CD14-positive monocyte (primary cell): ENCODE results near the gene MAK. TPM values are rescaled to one million over a fixed set of nuclear protein-coding genes. Genes with fewer than 3 reads are reported as not detected.
"Not testable (repeated sequence)": the region's sequence is repeated elsewhere in the genome, so short reads cannot be mapped to it uniquely, and the experiment has no call there.

Source experiments
- DNase-seq, 3 donors: peaks; one replicate each; pipeline ENCODE4 v3.0.0-alpha.2; 2011 to 2022
- H2AFZ ChIP-seq: 2 replicates; pipeline ENCODE4 v1.6.0; 2012; ENCODE audit warnings: mild to moderate bottlenecking, low read depth, low read length, inconsistent platforms; ENCODE audit not compliant: insufficient read depth, poor library complexity, severe bottlenecking
- H3K27ac ChIP-seq, 2 donors: 1 replicate in 1 of 2; 2 replicates in 1 of 2; pipeline ENCODE4 v1.5.1; 2012 to 2013; ENCODE audit warnings: low read length in 2 of 2, control low read depth in 1 of 2, inconsistent platforms in 1 of 2, low read depth in 1 of 2, mild to moderate bottlenecking in 1 of 2
- H3K27me3 ChIP-seq, 2 donors: one replicate each; pipeline versions ENCODE4 v1.6.0 to v1.6.1; 2011 to 2013; ENCODE audit warnings: low read length in 2 of 2; ENCODE audit not compliant: control insufficient read depth in 2 of 2, insufficient read depth in 2 of 2
- H3K36me3 ChIP-seq, 2 donors: replicated peaks in 1 of 2; 1 replicate in 1 of 2; 2 replicates in 1 of 2; pipeline versions ENCODE4 v1.5.1 to v1.6.1; 2012 to 2013; ENCODE audit warnings: low read length in 2 of 2, control low read depth in 1 of 2, inconsistent platforms in 1 of 2, mild to moderate bottlenecking in 1 of 2; ENCODE audit not compliant: insufficient read depth in 2 of 2, control insufficient read depth in 1 of 2
- H3K4me1 ChIP-seq, 2 donors: 1 replicate in 1 of 2; 2 replicates in 1 of 2; pipeline versions ENCODE4 v1.5.1 to v1.6.1; 2012 to 2013; ENCODE audit warnings: low read length in 2 of 2, control low read depth in 1 of 2, inconsistent platforms in 1 of 2, mild to moderate bottlenecking in 1 of 2, moderate library complexity in 1 of 2; ENCODE audit not compliant: insufficient read depth in 2 of 2, control insufficient read depth in 1 of 2
- H3K4me2 ChIP-seq: replicated peaks from 2 replicates; pipeline ENCODE3; 2012; ENCODE audit warnings: low read length, moderate library complexity, mild to moderate bottlenecking; ENCODE audit not compliant: poor library complexity, severe bottlenecking; ENCODE audit errors: extremely low read depth
- H3K4me3 ChIP-seq, 3 experiments: fragments of 200-600 bp in 1 of 3; sonication (generic) in 1 of 3; replicated peaks in 1 of 3; 1 replicate in 2 of 3; 2 replicates in 1 of 3; pipeline ENCODE4 v1.5.1; 2011 to 2013; ENCODE audit warnings: low read length in 3 of 3, mild to moderate bottlenecking in 3 of 3, control low read depth in 2 of 3, low read depth in 2 of 3, inconsistent platforms in 1 of 3, moderate library complexity in 1 of 3
- H3K79me2 ChIP-seq: 2 replicates; pipeline ENCODE4 v1.6.0; 2012; ENCODE audit warnings: mild to moderate bottlenecking, control low read depth, inconsistent platforms, low read length, moderate library complexity; ENCODE audit not compliant: insufficient read depth
- H3K9ac ChIP-seq: 2 replicates; pipeline ENCODE4 v1.6.0; 2017; ENCODE audit warnings: low read length, mild to moderate bottlenecking; ENCODE audit not compliant: insufficient read depth, poor library complexity, severe bottlenecking
- H3K9me3 ChIP-seq, 2 donors: replicated peaks in 1 of 2; 1 replicate in 1 of 2; 2 replicates in 1 of 2; pipeline versions ENCODE4 v1.5.1 to v1.6.1; 2012 to 2013; ENCODE audit warnings: low read length in 2 of 2, control low read depth in 1 of 2; ENCODE audit not compliant: control insufficient read depth in 1 of 2, insufficient read depth in 1 of 2
- H4K20me1 ChIP-seq: 2 replicates; pipeline ENCODE4 v1.6.0; 2012; ENCODE audit warnings: mild to moderate bottlenecking, low read length, control low read depth, moderate library complexity; ENCODE audit not compliant: insufficient read depth
- H3K27ac Mint-ChIP-seq, 7 donors: one replicate each; pipeline ENCODE4 v1.8.0; 2020; ENCODE audit warnings: mild to moderate bottlenecking in 7 of 7, mixed read lengths in 7 of 7, moderate library complexity in 6 of 7, inconsistent platforms in 2 of 7
- H3K27me3 Mint-ChIP-seq, 3 donors: one replicate each; pipeline ENCODE4 v1.8.0; 2021 to 2022; ENCODE audit warnings: low read depth in 3 of 3, mild to moderate bottlenecking in 3 of 3, mixed read lengths in 3 of 3, moderate library complexity in 3 of 3, inconsistent platforms in 1 of 3
- H3K36me3 Mint-ChIP-seq, 2 donors: one replicate each; pipeline ENCODE4 v1.8.0; 2020; ENCODE audit warnings: mixed read lengths in 2 of 2, inconsistent platforms in 1 of 2, mild to moderate bottlenecking in 1 of 2
- H3K4me1 Mint-ChIP-seq: one replicate; pipeline ENCODE4 v1.8.0; 2020; ENCODE audit warnings: mild to moderate bottlenecking, mixed read lengths
- H3K4me3 Mint-ChIP-seq, 2 donors: one replicate each; pipeline ENCODE4 v1.8.0; 2020; ENCODE audit warnings: mild to moderate bottlenecking in 2 of 2, mixed read lengths in 2 of 2, moderate library complexity in 1 of 2
- H3K9me3 Mint-ChIP-seq, 7 donors: one replicate each; pipeline ENCODE4 v1.8.0; 2020 to 2022; ENCODE audit warnings: mixed read lengths in 7 of 7, mild to moderate bottlenecking in 6 of 7, moderate library complexity in 6 of 7, inconsistent platforms in 2 of 7
- WGBS: methylation state at CpG from one replicate; pipeline ENCODE4 v1.1.5; 2013; ENCODE audit warnings: missing lambda C conversion rate; ENCODE audit not compliant: insufficient coverage; 5-methylcytosine and 5-hydroxymethylcytosine counted together
- intact Hi-C, 2 donors: fragments of 100-400 bp; cut with micrococcal nuclease; formaldehyde crosslinking; loops; one replicate each; pipeline versions ENCODE4 v1.15.0 to v1.15.1; 2023
- polyA plus RNA-seq, 3 donors: library from polyadenylated mRNA; depleted of rRNA in 1 of 3; unstranded in 2 of 3; stranded (reverse) in 1 of 3; fragments of 300-500 nt in 2 of 3; fragments of >200 nt in 1 of 3; fragmentation: Illumina TruSeq in 2 of 3; gene quantifications; 1 replicate in 2 of 3; 2 replicates in 1 of 3; pipeline ENCODE4 v1.2.3, GENCODE V29; 2012 to 2021
- TF ChIP-seq, protein P1 (sequence below): fragments of 200-600 bp; IDR thresholded peaks from one replicate; pipeline ENCODE4 v1.8.0; 2022; ENCODE audit warnings: antibody characterized with exemption, mild to moderate bottlenecking

The MAK gene
- polyA plus RNA-seq, 3 donors = 0.68 to 1.4 (median 0.76) TPM

DNA sequence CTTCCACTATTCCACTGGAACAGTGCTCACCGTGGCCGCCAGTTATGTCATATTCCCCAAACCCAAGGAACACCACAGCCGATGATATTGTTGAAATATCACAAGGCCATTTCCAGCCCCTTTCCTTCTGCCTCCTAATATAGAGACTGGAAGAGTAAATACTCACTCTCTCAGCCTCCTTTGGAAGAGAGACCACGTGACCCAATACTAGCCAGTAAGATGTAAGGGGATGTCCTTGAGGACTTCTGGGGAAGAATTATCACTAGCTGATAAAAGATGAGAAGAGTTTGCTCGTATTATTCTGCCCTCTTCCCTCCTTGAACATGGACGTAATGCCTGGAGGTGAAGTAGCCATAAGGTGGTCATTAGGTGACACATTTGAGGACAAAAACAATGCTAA, 13.5 kb downstream of the MAK start:
- Mint-ChIP-seq H3K27me3 (peaks cover 0 to 5% (median 1%) of the 10 kb centered on the region in 3 donors), H3K9me3 (no peaks in the 10 kb centered on the region)
- 100% methylated on average over 1 of the region's 6 CpGs for WGBS

DNA sequence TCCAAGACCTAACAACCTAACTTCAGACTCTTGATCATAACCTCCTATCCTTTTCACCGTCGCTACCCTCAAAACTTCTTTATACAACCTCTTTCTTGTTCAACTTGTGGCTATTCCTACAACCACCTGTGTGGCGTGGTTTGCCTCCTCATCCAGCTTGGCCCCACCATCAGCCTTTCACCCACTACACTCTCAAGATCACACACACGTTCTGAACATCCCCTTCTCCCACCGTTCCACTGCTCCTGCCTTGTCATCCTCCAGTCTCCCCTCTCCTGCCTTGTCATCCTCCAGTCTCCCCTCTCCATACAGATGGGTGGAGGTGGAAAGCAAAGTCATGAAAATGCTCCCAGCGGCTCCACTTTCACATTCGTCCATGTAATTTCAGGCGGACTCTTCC, 14.0 kb downstream of the MAK start:
- Histone ChIP-seq H3K27ac (no peak overlapping the region), H3K4me1 (no peaks in the 10 kb centered on the region), H2AFZ (no peak overlapping the region), H3K36me3 (no peaks in the 10 kb centered on the region), H3K9ac (no peak overlapping the region), H4K20me1 (no peaks in the 10 kb centered on the region), H3K79me2 (no peaks in the 10 kb centered on the region), H3K27me3 (no peaks in the 10 kb centered on the region), H3K4me2 (no peak overlapping the region), H3K9me3 (no peaks in the 10 kb centered on the region), H3K4me3 (no peak overlapping the region)
- 95% methylated on average over 6 of the region's 8 CpGs for WGBS
- Mint-ChIP-seq H3K4me1 (no peaks in the 10 kb centered on the region), H3K27ac (no peak overlapping the region), H3K4me3 (no peak overlapping the region), H3K27me3 (peaks cover 0 to 6% (median 1%) of the 10 kb centered on the region in 3 donors), H3K36me3 (peaks cover 3% of the 10 kb centered on the region in 2 donors), H3K9me3 (no peaks in the 10 kb centered on the region)
- DNase-seq = no peak
- TF ChIP-seq, protein P1, sequence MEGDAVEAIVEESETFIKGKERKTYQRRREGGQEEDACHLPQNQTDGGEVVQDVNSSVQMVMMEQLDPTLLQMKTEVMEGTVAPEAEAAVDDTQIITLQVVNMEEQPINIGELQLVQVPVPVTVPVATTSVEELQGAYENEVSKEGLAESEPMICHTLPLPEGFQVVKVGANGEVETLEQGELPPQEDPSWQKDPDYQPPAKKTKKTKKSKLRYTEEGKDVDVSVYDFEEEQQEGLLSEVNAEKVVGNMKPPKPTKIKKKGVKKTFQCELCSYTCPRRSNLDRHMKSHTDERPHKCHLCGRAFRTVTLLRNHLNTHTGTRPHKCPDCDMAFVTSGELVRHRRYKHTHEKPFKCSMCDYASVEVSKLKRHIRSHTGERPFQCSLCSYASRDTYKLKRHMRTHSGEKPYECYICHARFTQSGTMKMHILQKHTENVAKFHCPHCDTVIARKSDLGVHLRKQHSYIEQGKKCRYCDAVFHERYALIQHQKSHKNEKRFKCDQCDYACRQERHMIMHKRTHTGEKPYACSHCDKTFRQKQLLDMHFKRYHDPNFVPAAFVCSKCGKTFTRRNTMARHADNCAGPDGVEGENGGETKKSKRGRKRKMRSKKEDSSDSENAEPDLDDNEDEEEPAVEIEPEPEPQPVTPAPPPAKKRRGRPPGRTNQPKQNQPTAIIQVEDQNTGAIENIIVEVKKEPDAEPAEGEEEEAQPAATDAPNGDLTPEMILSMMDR = no peak
- intact Hi-C loops = no loop called here

More for the DNA sequence above, 13.5 kb downstream of the MAK start:
- H3K4me1 Mint-ChIP-seq = no peaks in the 10 kb centered on the region
- no peaks in the 10 kb centered on the region for H3K27me3 ChIP-seq
- H2AFZ ChIP-seq = no peak overlapping the region
- DNase-seq = no peak
- H3K36me3 ChIP-seq = no peaks in the 10 kb centered on the region
- peaks cover 3% of the 10 kb centered on the region in 2 donors for H3K36me3 Mint-ChIP-seq
- no peak overlapping the region for H3K27ac Mint-ChIP-seq
- intact Hi-C loops = no loop called here
- TF ChIP-seq, protein P1 = no peak
- H3K27ac ChIP-seq = no peak overlapping the region
- no peaks in the 10 kb centered on the region for H3K9me3 ChIP-seq
- no peaks in the 10 kb centered on the region for H4K20me1 ChIP-seq
- H3K4me3 Mint-ChIP-seq = no peak overlapping the region
- H3K4me2 ChIP-seq = no peak overlapping the region
- no peaks in the 10 kb centered on the region for H3K4me1 ChIP-seq
- H3K79me2 ChIP-seq = no peaks in the 10 kb centered on the region
- no peak overlapping the region for H3K4me3 ChIP-seq
- H3K9ac ChIP-seq = no peak overlapping the region

DNA sequence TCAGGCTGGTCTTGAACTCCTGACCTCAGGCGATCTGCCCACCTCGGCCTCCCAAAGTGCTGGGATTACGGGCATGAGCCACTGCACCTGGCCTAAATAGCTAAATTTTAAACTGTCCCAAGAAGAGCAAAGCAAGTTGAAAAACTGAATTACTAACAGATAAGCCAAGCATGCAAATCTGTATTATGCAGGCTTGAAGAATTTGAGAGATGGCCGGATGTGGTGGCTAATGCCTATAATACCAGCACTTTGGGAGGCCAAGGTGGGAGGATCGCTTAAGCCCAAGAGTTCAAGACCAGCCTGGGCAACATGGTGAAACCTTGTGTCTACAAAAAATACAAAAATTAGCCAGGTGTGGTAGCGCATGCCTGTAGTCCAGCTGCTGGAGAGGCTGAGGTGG, 24.2 kb downstream of the MAK start:
- H3K36me3 ChIP-seq, H3K27ac ChIP-seq, H3K4me2 ChIP-seq, H3K4me3 ChIP-seq, H3K9ac ChIP-seq, H3K4me1 Mint-ChIP-seq, H3K4me1 ChIP-seq, H3K4me3 Mint-ChIP-seq, H3K9me3 ChIP-seq, H3K27me3 ChIP-seq, H3K27ac Mint-ChIP-seq, H2AFZ ChIP-seq, H3K27me3 Mint-ChIP-seq, H3K79me2 ChIP-seq, H3K36me3 Mint-ChIP-seq, H4K20me1 ChIP-seq, intact Hi-C loops, DNase-seq, H3K9me3 Mint-ChIP-seq: not testable (repeated sequence)
- 98% methylated on average over 4 of the region's 6 CpGs for WGBS
